ENCODE measurements around the gene ARAP3. TPM values are rescaled to one million over a fixed set of nuclear protein-coding genes. Genes with fewer than 3 reads are reported as not detected.

The ARAP3 gene
- total and polyA plus RNA-seq, 9 of the 15 experiments (the other 6 are each of a cell fraction or from before 2014, with no cell fraction given), result 0.83 to 25.7 (median 6.4) TPM

- no peak for TF ChIP-seq NCOA4 (IDR thresholded peaks at IDR 0.05; ENCODE audit: partially characterized antibody)
- TF ChIP-seq CREB3 (tag; conservative IDR thresholded peaks at IDR 0.05; ENCODE audit: low read depth), result no peak
- TF ChIP-seq ZC3H11A (IDR thresholded peaks at IDR 0.05; ENCODE audit: low read depth, low read length), result no peak
- TF ChIP-seq ZNF609 (CRISPR knock-in tag; IDR thresholded peaks at IDR 0.05; ENCODE audit: borderline replicate concordance), result no peak
- no peak for TF ChIP-seq ASH1L (IDR thresholded peaks at IDR 0.05; ENCODE audit: borderline replicate concordance, low read depth, partially characterized antibody)
- no peak for TF ChIP-seq ZBTB43 (CRISPR knock-in tag; IDR thresholded peaks at IDR 0.05)
- TF ChIP-seq ATF2 (CRISPR knock-in tag; IDR thresholded peaks at IDR 0.05), result no peak
- TF ChIP-seq ZNF449 (CRISPR knock-in tag; IDR thresholded peaks at IDR 0.05), result 0 out of 2 replicates have a peak, but pooled peaks have one; percentile 30
- no peak for TF ChIP-seq ZNF778 (CRISPR knock-in tag; IDR thresholded peaks at IDR 0.05)
- no peak for TF ChIP-seq GTF2F1 (IDR thresholded peaks at IDR 0.05; ENCODE audit: low read depth, low read length)
- 0 out of 2 replicates have a peak, but pooled peaks have one; percentile 70 for TF ChIP-seq ARID3A (IDR thresholded peaks at IDR 0.05; ENCODE audit: borderline replicate concordance, low read depth, low read length)
- no peak for TF ChIP-seq ZFP1 (CRISPR knock-in tag; IDR thresholded peaks at IDR 0.05)
- TF ChIP-seq ZNF408 (CRISPR knock-in tag; IDR thresholded peaks at IDR 0.05; ENCODE audit: low read depth), result no peak
- no peak for TF ChIP-seq ZNF57 (CRISPR knock-in tag; IDR thresholded peaks at IDR 0.05)
These were observed 76.3 kb downstream of the ARAP3 start (continued) for GRCh38 chr5:141605523-141606277.

Measured in K562 (cell line).